ENCODE data around the gene ZNF837.
"Not testable (repeated sequence)": the region's sequence is repeated elsewhere in the genome, so short reads cannot be mapped to it uniquely, and the experiment has no call there.

Gene ZNF837

DNA sequence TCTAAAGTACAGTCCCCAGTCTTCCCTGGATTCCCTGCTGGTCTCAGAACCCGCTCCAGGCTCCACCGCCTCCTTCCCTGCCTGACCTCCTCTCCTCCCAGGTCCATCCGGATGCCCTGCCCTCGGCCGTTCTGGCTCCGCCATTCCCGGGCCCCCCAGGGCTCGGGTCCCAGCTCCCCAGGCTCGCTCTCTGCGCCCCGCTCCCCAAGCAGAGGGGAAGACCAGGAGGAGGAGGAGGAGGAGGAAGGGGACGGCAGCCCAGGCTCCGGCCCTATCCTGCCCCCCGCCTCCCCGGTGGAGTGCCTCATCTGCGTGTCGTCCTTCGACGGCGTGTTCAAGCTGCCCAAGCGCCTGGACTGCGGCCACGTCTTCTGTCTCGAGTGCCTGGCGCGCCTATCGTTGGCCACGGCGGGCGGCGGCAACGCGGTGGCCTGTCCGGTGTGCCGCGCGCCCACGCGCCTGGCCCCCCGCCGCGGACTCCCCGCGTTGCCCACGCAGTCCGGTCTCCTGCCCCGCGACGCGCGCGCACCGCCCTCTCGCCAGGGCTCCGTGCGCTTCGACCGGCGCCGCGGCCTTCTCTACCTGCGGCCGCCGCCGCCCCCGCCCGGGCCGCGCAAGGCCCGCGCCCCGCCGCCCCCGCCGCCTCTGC lies 15.3 kb upstream of the ZNF837 start:
- DNase-seq, result no peak

DNA sequence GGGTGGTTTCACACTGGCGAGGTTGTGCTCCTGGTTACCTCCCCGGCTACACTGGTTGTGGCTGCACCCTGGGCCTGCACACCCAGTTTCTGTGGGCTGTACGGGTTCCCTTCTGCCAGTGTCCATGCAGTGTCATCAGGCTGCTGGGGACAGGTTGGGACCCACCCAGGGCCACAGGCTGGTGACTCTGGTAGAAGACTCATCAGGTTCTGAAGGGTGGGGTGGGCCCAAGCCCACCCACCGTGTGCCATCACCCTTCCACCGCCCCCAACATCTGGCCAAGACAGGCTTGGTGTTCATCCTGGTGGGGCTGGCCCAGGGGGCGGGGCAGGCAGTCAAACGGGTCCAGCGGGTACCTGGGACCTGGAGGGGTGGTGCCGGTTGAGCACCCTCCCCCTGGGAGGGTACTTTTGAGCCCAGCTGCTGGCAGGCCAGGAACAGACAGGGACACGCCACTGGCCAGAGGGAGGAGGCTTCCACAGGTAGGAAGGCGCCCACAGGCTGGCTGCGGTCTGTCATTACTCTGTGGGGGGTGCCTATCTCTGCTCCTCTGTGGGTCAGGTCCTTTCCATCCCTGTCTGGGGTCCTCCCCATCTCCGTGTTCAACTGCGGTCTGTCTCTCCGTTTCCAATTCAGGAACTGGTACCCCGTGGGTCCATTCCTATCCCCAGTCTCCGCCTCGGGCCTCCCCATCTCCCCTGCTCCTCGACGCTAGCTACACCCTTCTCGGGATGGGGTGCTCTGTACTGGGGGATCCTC lies 14.6 kb upstream of the ZNF837 start, which contains the start of gene RNF225:
RNF225 (plus strand) TSS at position 437 of the 759 bp plus-strand sequence. CDS start 434 bp downstream, outside the sequence.
- peak; percentile 34 for DNase-seq

DNA sequence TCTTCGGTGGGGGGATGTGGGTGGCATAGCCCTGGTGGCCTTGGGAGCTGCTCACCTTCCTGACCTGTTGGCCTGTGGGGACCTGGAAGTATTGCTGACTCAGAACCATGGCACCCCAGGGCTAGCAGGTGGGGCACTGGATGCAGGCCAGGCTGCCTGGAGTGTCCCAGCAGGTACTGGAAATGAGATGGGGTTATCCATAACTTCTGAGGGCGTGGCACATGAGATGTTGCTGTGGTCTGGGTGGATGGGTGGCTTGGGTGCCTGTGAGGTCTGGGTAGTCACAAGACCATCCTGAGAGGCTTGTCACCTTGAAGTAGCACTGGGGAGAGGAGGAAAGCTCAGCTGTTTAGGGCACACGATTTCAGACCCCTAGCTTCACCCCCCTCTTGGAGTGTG lies 14.0 kb upstream of the ZNF837 start:
- no peak for DNase-seq

DNA sequence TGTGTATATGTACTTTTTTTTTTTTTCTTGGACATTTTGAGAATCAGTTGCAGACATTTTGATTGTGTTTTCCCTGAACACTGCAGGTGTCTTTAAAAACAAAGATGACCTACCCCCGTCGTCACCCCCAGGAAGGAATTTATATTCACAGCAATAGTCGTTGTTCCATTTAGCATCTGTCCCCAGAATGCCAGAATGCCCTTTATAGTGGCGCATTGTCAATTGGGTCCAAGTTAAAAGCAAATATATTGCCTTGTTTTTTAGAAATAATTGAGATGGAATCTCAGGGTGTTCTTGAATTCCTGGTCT lies 12.8 kb upstream of the ZNF837 start:
- no peak for DNase-seq

DNA sequence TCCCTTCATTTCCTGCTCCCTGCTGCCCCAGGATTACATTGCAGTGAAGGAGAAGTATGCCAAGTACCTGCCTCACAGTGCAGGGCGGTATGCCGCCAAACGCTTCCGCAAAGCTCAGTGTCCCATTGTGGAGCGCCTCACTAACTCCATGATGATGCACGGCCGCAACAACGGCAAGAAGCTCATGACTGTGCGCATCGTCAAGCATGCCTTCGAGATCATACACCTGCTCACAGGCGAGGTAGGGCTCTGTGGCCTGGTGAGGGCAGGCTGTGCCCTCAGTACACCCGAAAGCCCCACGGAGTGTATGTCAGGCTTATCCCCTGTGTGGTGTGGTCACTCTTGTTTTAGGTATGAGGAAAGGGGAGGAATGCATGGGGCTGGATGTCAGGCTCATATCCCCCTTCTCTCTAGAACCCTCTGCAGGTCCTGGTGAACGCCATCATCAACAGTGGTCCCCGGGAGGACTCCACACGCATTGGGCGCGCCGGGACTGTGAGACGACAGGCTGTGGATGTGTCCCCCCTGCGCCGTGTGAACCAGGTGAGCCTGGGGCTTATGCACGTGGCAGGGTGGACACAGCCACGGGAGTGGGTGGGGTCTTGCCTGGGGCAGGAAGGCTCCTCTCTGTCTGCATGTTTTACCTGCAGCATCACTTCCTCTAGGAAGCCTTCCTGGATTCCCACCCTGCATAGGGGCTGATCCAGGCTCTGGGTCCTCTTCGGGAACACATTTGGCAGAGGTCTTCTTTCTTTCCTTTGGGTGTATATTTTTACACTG lies 12.3 kb upstream of the ZNF837 start:
- DNase-seq, result no peak

DNA sequence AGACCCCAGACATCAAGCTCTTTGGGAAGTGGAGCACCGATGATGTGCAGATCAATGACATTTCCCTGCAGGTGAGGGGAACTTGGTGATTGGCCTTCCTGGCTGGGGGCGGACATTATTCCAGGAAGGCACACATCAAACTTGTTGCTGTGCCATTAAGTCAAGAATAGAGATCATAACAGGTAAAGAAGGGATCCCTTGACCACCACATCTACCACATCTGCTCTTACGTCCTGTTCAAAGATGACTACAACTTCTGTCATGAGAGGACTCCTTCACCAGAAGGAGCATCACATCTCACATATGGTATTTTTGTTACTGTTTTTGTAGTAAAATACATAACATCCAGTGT lies 7.3 kb upstream of the ZNF837 start:
- no peak for DNase-seq

DNA sequence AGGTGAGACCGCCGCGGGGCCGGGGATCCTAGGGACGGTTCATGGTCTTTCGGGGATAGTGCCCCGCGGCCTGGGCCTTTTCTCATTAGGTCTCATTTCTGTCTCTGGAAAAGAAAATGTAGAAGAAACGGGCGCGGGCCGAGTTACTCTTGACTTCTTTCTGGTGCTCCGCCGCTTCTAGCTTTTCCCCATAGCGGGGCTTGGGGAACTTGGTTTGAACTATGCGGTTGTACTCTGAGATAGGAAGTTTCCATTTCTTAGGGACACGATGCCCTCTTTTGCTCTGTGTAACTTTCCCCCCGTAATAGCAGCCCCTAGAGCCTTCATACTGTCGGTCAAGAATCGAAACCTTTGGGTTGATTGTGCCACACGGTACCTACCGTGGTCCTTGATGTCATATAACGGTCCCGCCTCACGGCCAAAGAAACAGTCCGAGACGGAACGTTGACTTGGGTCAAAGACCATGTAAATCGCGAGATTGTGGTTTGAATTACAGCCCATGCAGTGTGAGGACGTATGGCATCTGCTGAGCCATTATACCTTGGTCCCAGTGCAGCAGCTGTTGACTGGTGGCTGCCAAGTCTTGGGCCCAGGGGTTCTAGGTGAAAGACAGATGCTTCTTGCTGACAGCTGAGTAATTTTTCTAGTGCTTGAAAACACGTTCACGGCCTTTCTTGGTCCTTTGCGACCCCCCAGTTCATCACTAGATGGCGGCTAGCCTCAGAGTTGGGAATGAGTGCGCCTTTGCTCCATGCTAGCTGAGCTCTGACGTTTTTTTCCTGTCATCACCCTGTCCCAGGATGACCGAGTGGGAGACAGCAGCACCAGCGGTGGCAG lies 6.7 kb upstream of the ZNF837 start:
- DNase-seq, result peak; percentile 26

DNA sequence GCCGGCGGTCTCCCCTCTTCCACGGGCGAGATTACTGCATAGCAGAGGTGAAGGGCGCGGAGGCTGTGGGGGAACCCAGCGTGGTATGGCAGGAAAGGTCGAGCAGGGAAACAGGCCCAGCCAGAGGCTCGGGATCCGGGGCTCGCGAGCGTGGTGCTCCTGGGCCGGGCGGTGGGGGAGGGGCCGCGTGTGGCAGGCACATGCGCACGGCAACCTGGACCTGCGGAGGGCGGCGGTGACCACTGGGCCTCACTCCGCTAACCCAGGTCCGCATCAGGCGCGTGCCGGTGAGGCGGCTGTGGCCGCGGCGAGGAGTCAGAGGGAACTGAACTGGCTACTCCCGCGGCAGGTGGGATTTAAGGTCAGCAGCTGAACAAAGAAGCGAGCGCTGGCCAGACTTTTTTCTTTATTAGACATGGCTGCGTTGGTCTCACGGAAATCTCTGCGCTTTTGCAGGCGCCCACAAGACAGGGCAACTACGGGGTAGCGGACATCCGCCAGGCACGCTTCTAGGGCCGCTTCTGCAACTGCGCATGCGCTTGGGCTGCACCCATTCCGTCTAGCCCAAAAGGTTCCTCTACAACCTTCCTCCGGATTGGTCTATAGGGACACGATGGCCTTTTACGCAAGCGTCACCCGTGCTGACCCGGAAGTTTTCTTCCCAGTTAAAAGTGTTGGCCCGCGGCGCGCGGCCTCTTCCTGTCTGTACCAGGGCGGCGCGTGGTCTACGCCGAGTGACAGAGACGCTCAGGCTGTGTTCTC lies 5.9 kb upstream of the ZNF837 start, which contains the start of gene RPS5:
RPS5 (plus strand) TSS at position 694 of the 762 bp plus-strand sequence. CDS start 869 bp downstream, outside the sequence.
- peak; percentile 99 for DNase-seq

DNA sequence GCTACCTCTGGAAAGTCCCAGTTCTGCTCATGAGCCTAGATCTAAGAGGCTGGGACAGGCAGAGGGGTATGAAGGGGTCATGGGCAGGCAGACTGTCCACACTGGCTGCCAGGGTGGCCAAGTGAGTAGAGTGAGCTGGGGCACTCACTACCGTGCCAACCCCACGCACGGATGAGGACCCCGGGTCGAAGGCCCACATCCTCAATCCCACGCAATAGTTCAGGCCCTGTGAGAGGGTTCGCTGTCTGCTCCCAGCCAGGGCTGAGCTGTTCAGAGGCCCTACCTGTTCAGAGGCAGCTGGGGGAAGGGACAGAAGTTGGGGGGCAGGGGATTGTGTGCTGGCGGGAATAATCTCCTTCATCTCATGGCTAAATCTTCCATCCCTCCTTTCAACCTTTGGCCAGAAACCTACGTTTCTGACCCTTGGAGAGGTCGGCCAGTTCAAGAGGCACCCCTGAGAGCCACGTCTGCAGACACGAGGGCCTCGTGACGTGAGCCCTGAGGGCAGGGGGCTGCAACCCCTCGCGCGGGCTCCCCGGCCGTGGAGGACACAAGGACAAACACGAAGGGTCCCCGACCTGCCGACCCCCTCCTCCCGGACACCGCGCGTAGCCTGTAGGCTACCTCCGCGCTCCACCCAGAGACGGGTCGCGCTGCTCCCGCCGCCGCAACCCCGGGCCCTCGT lies 5.2 kb upstream of the ZNF837 start:
- DNase-seq, result no peak

DNA sequence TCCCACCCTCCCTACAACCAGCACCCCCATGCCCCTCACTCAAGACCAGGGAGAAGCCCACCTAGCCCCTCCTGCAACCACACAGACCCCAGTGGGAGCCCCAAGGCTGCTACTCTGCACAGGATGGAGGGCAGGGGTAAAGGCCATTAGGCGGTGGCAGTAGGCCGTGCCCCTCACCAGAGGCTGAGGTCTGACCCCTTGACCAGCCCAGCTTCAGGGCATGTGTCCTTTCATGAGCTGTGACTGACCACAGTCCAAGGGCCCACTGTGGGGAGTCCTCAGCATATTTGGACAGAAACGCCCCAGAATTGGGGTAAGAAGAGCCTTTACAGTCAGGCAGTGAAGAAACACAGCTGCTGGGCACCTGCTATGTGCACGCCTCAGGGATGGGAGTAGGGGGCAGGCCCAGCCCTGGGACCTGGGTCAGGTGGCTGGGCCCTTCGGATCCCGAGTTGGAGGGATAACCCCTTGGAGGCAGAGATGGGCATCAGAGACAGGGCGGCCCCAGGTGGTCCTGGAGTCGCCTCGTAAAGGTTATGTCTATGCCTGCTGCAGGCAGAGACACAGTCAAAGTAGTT lies 4.6 kb upstream of the ZNF837 start:
- DNase-seq, result no peak

DNA sequence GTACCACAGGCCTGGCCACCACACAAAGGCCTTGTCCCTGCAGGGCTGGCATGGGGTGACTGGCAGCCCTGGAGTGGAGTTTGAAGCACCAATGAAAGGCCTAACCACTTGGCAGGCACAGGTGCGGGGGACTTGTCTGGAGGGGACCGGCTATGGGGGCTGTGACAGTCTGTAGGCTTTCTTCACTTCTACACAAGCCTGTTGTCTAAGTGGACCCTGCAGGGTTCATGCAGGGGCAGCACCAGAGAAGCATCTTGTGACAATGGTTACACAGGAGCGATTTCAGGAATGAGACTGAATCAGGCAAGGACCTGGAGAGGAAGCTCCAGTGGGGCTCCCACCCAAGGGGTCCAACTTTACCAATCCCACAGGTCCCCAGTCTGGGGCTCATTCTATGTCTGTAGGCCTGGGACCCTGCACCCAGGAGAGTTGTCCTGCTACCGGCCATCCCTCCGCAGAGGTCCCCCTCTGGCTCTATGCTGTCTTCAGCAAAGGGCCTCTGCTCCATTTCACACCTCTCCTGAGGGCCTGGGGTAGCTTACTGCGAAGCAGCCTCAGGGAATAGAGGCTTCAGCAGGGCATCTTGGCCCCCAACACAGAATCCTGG lies 2.3 kb upstream of the ZNF837 start:
- no peak for DNase-seq

DNA sequence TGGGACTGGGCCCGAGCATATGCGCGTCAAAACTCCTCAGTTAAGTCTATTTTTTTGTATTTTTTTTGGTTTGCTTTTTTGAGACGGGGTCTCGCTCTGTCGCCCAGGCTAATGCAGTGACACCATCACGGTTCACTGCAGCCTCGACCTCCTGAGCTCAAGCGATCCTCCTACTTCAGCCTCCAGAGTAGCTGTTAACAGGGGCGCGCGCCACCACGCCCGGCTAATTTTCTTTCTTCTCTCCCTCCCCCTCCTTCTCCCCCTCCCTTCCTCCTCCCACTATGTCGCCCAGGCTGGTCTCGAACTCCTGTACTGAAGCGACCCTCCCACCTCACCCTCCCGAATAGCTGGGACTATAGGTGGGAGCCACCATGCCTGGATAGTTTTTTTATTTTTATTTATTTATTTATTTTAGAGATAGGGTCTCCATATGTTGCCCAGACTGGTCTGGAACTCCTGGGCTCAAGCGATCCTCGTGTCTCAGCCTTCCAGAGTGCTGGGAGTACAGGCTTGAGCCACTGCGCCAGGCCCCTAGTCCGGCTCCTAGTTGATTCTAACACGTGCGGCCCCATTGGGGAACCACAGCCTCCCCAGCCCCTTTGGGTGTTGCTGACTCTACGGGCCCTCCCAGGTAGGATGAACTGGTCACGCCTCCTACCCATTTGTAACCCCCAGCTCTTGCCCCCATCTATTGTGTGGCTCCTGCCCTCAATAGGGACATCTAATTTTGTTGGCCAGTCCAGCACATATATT lies 806 bp upstream of the ZNF837 start:
- no peak for DNase-seq

DNA sequence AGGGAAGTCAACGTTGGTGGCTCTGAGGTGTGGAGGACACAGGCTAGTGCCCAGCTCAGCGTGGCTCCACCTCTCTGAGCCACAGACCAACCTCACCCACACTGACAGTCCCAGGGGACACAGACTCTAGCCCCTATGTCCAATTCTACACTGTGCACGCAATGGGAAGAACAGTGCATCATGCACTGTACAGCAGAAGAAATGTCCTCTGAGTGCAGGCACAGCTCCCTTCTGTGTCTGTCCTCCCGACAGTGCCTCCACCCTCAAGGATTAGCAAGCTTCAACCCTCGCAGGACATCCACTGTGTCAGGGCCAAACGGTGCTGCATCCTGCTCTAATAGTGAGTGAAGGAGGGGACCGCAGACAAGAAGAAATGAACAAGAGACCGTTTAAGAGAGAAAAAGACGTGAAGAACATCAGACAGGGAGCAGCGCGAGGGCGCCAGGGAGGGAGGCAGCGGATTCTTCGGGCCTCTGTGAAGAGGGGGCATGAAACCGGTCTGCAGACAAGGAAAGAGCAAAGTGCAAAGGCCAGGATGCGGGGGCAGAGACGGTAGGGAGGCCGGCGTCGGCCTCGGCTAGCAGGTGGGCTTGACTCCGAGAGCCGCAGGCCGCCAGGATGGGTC lies 681 bp downstream of the ZNF837 start:
- DNase-seq, result no peak

DNA sequence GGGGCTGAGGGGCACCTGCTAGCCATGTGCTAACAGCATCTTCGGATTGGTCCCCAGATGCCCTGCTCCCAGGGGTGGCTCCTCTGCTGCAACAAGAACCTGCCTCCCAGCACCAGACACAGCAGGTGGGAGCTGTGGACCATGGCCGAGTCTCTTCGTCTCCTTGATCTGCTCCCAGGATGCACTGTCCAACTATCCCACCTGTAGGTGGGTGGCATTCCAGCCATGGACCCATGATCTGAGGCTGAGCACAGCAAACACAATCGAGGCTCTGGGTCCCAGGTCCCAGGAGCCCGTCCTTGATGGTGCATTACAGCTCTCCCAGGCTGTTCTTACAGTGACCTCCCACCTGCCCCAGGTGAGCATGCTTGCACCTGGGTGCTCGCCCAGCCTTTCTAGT lies 1.6 kb downstream of the ZNF837 start:
- DNase-seq, result no peak

DNA sequence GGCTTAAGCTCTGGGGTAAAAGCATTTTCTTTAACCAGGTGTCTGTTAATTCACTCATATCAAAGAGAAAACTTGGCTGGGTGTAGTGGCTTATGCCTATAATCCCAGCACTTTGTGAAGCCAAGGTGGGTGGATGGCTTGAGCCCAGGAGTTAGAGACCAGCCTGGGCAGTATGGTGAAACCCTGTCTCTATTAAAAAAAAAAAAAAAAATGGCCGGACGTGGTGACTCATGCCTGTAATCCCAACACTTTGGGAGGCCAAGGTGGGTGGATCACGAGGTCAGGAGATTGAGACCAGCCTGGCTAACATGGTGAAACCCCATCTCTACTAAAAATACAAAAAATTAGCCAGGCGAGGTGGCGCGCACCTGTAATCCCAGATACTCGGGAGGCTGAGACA lies 4.1 kb downstream of the ZNF837 start:
- DNase-seq, result not testable (repeated sequence)

DNA sequence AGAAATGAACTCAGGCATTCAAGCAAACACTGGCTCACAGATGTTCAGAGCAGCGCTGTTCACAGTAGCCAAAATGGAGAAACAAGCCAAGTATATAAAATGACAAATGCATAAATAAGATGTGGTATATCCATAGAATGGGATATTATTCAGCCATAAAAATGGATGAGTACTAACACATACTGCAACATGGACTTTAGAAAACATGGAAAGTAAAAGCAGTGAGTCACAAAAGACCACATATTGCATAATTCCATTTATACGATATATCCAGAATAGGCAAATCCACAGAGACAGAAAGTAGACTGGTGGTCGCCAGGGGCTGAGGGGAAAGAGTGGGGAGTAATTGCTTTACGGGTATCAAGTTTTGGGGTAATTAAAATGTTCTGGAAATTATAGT lies 6.6 kb downstream of the ZNF837 start:
- no peak for DNase-seq

DNA sequence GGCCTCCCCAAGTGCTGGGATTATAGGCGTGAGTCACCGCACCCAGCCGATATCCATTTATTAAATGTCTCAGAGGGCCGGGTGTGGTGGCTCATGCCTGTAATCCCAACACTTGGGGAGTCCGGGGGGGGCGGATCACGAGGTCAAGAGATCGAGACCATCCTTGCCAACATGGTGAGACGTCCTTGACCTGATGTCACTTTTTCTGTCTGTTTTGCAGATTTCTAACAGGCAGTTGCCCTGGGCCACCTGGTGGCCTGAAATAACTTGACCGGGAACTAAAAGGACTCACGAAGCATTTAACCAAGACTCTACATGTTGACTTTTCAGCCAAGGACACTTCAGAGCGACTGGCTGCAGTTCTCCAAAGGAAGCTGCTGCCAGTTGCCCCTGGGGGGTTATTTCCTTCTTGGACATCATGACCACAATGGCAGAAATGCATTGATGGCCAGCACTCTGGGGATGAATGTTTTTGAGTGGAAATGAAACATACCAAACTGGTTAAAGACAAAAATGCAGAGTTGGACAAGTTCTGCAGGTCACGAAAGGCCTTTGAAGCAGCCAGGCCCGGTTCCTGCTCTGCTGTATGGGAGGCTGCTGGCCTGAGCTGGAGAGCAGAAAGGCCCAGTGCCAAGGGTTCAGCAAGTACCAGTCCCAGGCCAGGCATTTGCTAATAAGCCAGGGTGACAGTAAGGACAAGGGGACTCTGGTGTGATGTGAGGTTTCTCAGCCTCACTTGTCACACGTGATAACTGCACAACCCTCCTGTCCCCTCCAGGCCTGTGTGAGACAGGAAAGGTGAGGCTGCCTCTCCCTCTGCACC lies 8.3 kb downstream of the ZNF837 start:
- peak; percentile 65 for DNase-seq

DNA sequence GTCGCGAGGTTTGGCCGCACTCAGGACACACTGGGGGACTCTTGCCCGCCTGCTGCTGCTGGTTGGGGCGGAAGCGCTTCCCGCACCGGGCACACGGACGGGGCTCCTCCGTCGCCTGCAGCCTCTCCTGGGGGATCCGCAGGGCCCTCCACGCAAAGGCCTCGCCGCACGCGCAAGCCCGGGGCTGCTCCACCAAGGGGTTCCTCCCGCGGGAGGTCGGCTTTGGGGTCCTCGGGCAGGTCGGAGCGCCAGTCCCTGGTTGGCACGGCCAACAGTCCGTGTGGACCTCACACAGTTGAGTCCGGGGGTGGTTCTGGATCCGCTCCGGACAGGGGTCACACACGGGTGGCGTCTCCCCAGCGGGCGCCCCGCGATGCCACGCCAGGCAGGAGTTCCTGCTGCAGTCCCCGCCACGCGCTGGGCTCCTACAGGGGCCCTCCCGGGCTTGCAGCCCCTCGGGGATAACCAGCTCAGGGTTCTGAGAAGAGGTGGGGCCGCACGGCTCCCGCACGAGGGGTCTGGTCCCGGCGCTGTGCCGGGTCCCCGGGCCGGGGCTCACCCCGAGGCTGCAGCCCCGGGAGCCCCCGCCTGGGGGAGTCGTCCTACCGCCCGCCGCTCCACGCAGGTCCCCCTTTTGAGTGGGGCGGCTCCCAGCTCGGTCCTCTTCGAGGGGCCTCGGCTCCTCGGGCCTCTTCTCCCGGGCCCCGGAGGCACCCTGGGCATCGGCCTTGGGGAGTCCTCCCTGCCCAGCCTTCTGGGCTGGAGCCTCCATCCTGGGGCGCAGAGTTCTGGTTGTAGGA lies 12.1 kb downstream of the ZNF837 start:
- DNase-seq, result no peak
